H1 (cell line): Measurements from ENCODE around the gene FOXS1. TPM values are rescaled to one million over a fixed set of nuclear protein-coding genes. Genes with fewer than 3 reads are reported as not detected.

Source experiments
- CTCF ChIA-PET: fragments of 300-600 bp; sonication (Branson Sonifier 250); formaldehyde crosslinking; loops from one replicate; lab custom pipeline; 2021; ENCODE audit not compliant: partially characterized antibody; lab: Charles Lee
- POLR2A ChIA-PET: fragments of 300-600 bp; sonication (Branson Sonifier 250); formaldehyde crosslinking; loops from one replicate; lab custom pipeline; 2021; ENCODE audit warnings: inconsistent platforms; ENCODE audit not compliant: partially characterized antibody; lab: Charles Lee
- DNase-seq, 2 experiments: peaks; one replicate each; pipeline versions ENCODE4 v3.0.0 to v3.0.0-alpha.2; 2010 to 2022; ENCODE audit warnings: low spot score in 2 of 2, low read depth in 1 of 2, mixed read lengths in 1 of 2
- FAIRE-seq: peaks from 2 replicates; lab custom pipeline; 2011; peaks lifted over from hg19 to GRCh38; lab: Jason Lieb, UNC
- H2AFZ ChIP-seq: 2 replicates; pipeline ENCODE4 v1.8.1; 2012; ENCODE audit warnings: low read length, inconsistent platforms
- H2AK5ac ChIP-seq: 2 replicates; pipeline ENCODE4 v1.6.1; 2013; ENCODE audit warnings: low read depth, low read length
- H2BK120ac ChIP-seq: replicated peaks from 2 replicates; pipeline ENCODE3; 2013; ENCODE audit warnings: low read depth, low read length, inconsistent platforms
- H2BK12ac ChIP-seq: 2 replicates; pipeline ENCODE4 v1.6.1; 2013; ENCODE audit warnings: low read depth, low read length
- H2BK15ac ChIP-seq: 2 replicates; pipeline ENCODE4 v1.6.1; 2013; ENCODE audit warnings: low read length
- H2BK20ac ChIP-seq: 2 replicates; pipeline ENCODE4 v1.6.1; 2013; ENCODE audit warnings: low read length
- H2BK5ac ChIP-seq: 2 replicates; pipeline ENCODE4 v1.6.1; 2013; ENCODE audit warnings: low read depth, low read length
- H3K14ac ChIP-seq: 2 replicates; pipeline ENCODE4 v1.6.1; 2013; ENCODE audit warnings: inconsistent platforms; ENCODE audit not compliant: insufficient read length
- H3K18ac ChIP-seq: 2 replicates; pipeline ENCODE4 v1.6.1; 2013; ENCODE audit warnings: low read length; ENCODE audit errors: extremely low read depth
- H3K23ac ChIP-seq: 2 replicates; pipeline ENCODE4 v1.6.1; 2013; ENCODE audit warnings: inconsistent platforms; ENCODE audit not compliant: insufficient read length
- H3K23me2 ChIP-seq: 2 replicates; pipeline ENCODE4 v1.6.1; 2013; ENCODE audit warnings: low read depth, low read length
- H3K27ac ChIP-seq: 2 replicates; pipeline ENCODE4 v1.6.1; 2011; ENCODE audit warnings: low read depth, low read length, inconsistent platforms
- H3K27me3 ChIP-seq, 4 experiments: replicated peaks in 1 of 4; 1 replicate in 1 of 4; 2 replicates in 3 of 4; pipeline versions ENCODE4 v1.6.1 to v1.8.1; 2011 to 2013; ENCODE audit warnings: low read length in 3 of 4, mild to moderate bottlenecking in 3 of 4, inconsistent platforms in 2 of 4, mixed read lengths in 2 of 4, moderate library complexity in 1 of 4; ENCODE audit not compliant: control insufficient read depth in 3 of 4, insufficient read depth in 3 of 4; ENCODE audit errors: extremely low read depth in 1 of 4
- H3K36me3 ChIP-seq, 4 experiments: 2 replicates each; pipeline versions ENCODE4 v1.6.1 to v1.8.1; 2011 to 2013; ENCODE audit warnings: mild to moderate bottlenecking in 4 of 4, low read length in 3 of 4, moderate library complexity in 2 of 4, control low read depth in 1 of 4, inconsistent platforms in 1 of 4; ENCODE audit not compliant: insufficient read depth in 4 of 4, control insufficient read depth in 2 of 4
- H3K4ac ChIP-seq: replicated peaks from 2 replicates; pipeline ENCODE3; 2013; ENCODE audit warnings: low read length, low read depth, mixed read lengths, inconsistent platforms; ENCODE audit not compliant: insufficient read length
- H3K4me1 ChIP-seq, 4 experiments: replicated peaks in 1 of 4; 1 replicate in 1 of 4; 2 replicates in 3 of 4; pipeline versions ENCODE4 v1.6.1 to v1.8.1; 2011 to 2013; ENCODE audit warnings: low read length in 3 of 4, inconsistent platforms in 2 of 4, mixed read lengths in 1 of 4; ENCODE audit not compliant: insufficient read depth in 4 of 4, control insufficient read depth in 3 of 4
- H3K4me2 ChIP-seq, 2 experiments: 2 replicates each; pipeline versions ENCODE4 v1.6.1 to v1.8.1; 2011 to 2013; ENCODE audit warnings: low read depth in 2 of 2, low read length in 2 of 2, control low read depth in 1 of 2, inconsistent platforms in 1 of 2, mild to moderate bottlenecking in 1 of 2; ENCODE audit not compliant: insufficient read depth in 1 of 2
- H3K4me3 ChIP-seq, 4 experiments: fragments of 200-600, 300-600 bp in 1 of 4; sonication (generic), shearing (Covaris generic), sonication (Bioruptor Twin) in 1 of 4; 2 replicates each; pipeline versions ENCODE4 v1.5.1 to v1.8.1; 2011 to 2016; ENCODE audit warnings: low read length in 4 of 4, low read depth in 3 of 4, control low read depth in 2 of 4, inconsistent platforms in 2 of 4, mild to moderate bottlenecking in 2 of 4, mixed read lengths in 1 of 4, moderate library complexity in 1 of 4; ENCODE audit not compliant: insufficient read depth in 2 of 4; ENCODE audit errors: extremely low read depth in 1 of 4
- H3K56ac ChIP-seq: replicated peaks from 2 replicates; pipeline ENCODE3; 2013; ENCODE audit warnings: low read depth, mild to moderate bottlenecking, mixed read lengths, low read length, inconsistent platforms; ENCODE audit not compliant: insufficient read length
- H3K79me1 ChIP-seq: 2 replicates; pipeline ENCODE4 v1.6.1; 2013; ENCODE audit warnings: low read depth, low read length, control low read depth
- H3K79me2 ChIP-seq, 2 experiments: 2 replicates each; pipeline versions ENCODE4 v1.6.1 to v1.8.1; 2012 to 2013; ENCODE audit warnings: low read length in 2 of 2, mild to moderate bottlenecking in 2 of 2, inconsistent platforms in 1 of 2; ENCODE audit not compliant: insufficient read depth in 2 of 2, control insufficient read depth in 1 of 2
- H3K9ac ChIP-seq, 4 experiments: replicated peaks in 1 of 4; 1 replicate in 1 of 4; 2 replicates in 3 of 4; pipeline versions ENCODE4 v1.6.1 to v1.8.1; 2011 to 2013; ENCODE audit warnings: low read depth in 3 of 4, low read length in 3 of 4, control low read depth in 2 of 4, mild to moderate bottlenecking in 2 of 4, moderate library complexity in 2 of 4, inconsistent platforms in 1 of 4; ENCODE audit errors: extremely low read depth in 1 of 4
- H3K9me3 ChIP-seq, 2 experiments: 2 replicates each; pipeline versions ENCODE4 v1.6.1 to v1.8.1; 2012 to 2013; ENCODE audit warnings: mild to moderate bottlenecking in 2 of 2, moderate library complexity in 2 of 2, control low read depth in 1 of 2, inconsistent platforms in 1 of 2, low read depth in 1 of 2, low read length in 1 of 2, mixed read lengths in 1 of 2; ENCODE audit not compliant: insufficient read depth in 2 of 2
- H4K20me1 ChIP-seq, 2 experiments: replicated peaks in 1 of 2; 2 replicates each; pipeline versions ENCODE3 to v1.8.1; 2011 to 2013; ENCODE audit warnings: inconsistent platforms in 2 of 2, low read length in 2 of 2, mild to moderate bottlenecking in 1 of 2; ENCODE audit not compliant: insufficient read depth in 2 of 2, control insufficient read depth in 1 of 2
- H4K5ac ChIP-seq: 2 replicates; pipeline ENCODE4 v1.6.1; 2013; ENCODE audit warnings: low read length, low read depth, mixed read lengths, inconsistent platforms; ENCODE audit not compliant: insufficient read length
- H4K8ac ChIP-seq: 2 replicates; pipeline ENCODE4 v1.8.0; 2013; ENCODE audit warnings: mild to moderate bottlenecking, moderate library complexity, low read length, inconsistent platforms; ENCODE audit not compliant: insufficient read depth; ENCODE audit errors: extremely low read depth
- H4K91ac ChIP-seq: replicated peaks from 2 replicates; pipeline ENCODE3; 2013; ENCODE audit warnings: low read length, mixed read lengths, inconsistent platforms; ENCODE audit not compliant: insufficient read length
- E2F6 ChIP-seq: IDR thresholded peaks from 2 replicates; pipeline ENCODE4 v1.6.1; 2012; ENCODE audit warnings: inconsistent platforms
- EP300 ChIP-seq, 2 experiments: IDR thresholded peaks; 1 replicate in 1 of 2; 2 replicates in 1 of 2; pipeline ENCODE4 v1.6.1; 2011 to 2012; ENCODE audit warnings: low read depth in 2 of 2, low read length in 2 of 2, mild to moderate bottlenecking in 2 of 2, borderline replicate concordance in 1 of 2, inconsistent platforms in 1 of 2, moderate library complexity in 1 of 2
- JUND ChIP-seq: IDR thresholded peaks from 2 replicates; pipeline ENCODE4 v1.6.1; 2011; ENCODE audit warnings: mild to moderate bottlenecking, improper control_type of control experiment, low read length
- NANOG ChIP-seq: IDR thresholded peaks from 2 replicates; pipeline ENCODE4 v1.6.1; 2011; ENCODE audit warnings: low read length, low read depth, mild to moderate bottlenecking, inconsistent platforms; ENCODE audit not compliant: insufficient read depth, poor library complexity, severe bottlenecking
- PHF8 ChIP-seq: fragments of 200-600 bp; sonication (generic); conservative IDR thresholded peaks from 2 replicates; pipeline ENCODE4 v1.7.1; 2012; ENCODE audit warnings: low read depth, mild to moderate bottlenecking, inconsistent platforms, low read length, moderate library complexity
- POLR2A ChIP-seq, 2 experiments: IDR thresholded peaks; 1 replicate in 1 of 2; 2 replicates in 1 of 2; pipeline ENCODE4 v1.6.1; 2011; ENCODE audit warnings: low read depth in 2 of 2, low read length in 2 of 2, mild to moderate bottlenecking in 2 of 2; ENCODE audit errors: control extremely low read depth in 1 of 2
- POU5F1 ChIP-seq: IDR thresholded peaks from 2 replicates; pipeline ENCODE4 v1.6.1; 2011; ENCODE audit warnings: low read depth, mild to moderate bottlenecking, low read length, moderate library complexity
- RAD21 ChIP-seq, 2 experiments: IDR thresholded peaks in 1 of 2; conservative IDR thresholded peaks in 1 of 2; 2 replicates each; pipeline ENCODE4 v1.6.1; 2011; ENCODE audit warnings: low read depth in 2 of 2, low read length in 2 of 2, improper control_type of control experiment in 1 of 2, inconsistent platforms in 1 of 2, mild to moderate bottlenecking in 1 of 2, moderate library complexity in 1 of 2
- RBBP5 ChIP-seq: IDR thresholded peaks from 2 replicates; pipeline ENCODE4 v1.7.1; 2012; ENCODE audit warnings: low read depth, mild to moderate bottlenecking, inconsistent platforms, low read length, moderate library complexity, borderline replicate concordance
- SIN3A ChIP-seq, 2 experiments: IDR thresholded peaks in 1 of 2; conservative IDR thresholded peaks in 1 of 2; 2 replicates each; pipeline ENCODE4 v1.6.1; 2011 to 2012; ENCODE audit warnings: low read length in 2 of 2, improper control_type of control experiment in 1 of 2, low read depth in 1 of 2, mild to moderate bottlenecking in 1 of 2
- SP2 ChIP-seq: IDR thresholded peaks from 2 replicates; pipeline ENCODE4 v1.6.1; 2012; ENCODE audit warnings: mild to moderate bottlenecking, low read length, inconsistent platforms
- SP4 ChIP-seq: IDR thresholded peaks from 2 replicates; pipeline ENCODE4 v1.6.1; 2012; ENCODE audit warnings: low read length, inconsistent platforms
- SRF ChIP-seq: IDR thresholded peaks from 2 replicates; pipeline ENCODE4 v1.6.1; 2011; ENCODE audit warnings: mild to moderate bottlenecking, low read depth, low read length, moderate library complexity
- WGBS, 2 experiments: shearing (Covaris generic) in 1 of 2; methylation state at CpG; one replicate each; pipeline versions ENCODE4 v1.1.6 to v1.1.7; 2013 to 2015; ENCODE audit warnings: low lambda C conversion rate in 2 of 2, mixed read lengths in 2 of 2, inconsistent platforms in 1 of 2, low coverage in 1 of 2, missing lambda C conversion rate in 1 of 2; ENCODE audit not compliant: insufficient replicate concordance in 2 of 2, insufficient coverage in 1 of 2, insufficient read length in 1 of 2; ENCODE audit errors: extremely low coverage in 1 of 2, missing lambda C conversion rate in 1 of 2; 5-methylcytosine and 5-hydroxymethylcytosine counted together
- polyA plus RNA-seq, 7 experiments: library from polyadenylated mRNA; depleted of rRNA in 3 of 7; stranded (reverse) in 5 of 7; unstranded in 2 of 7; fragments of >200 nt in 5 of 7; fragments of 200-250 nt in 2 of 7; gene quantifications; 1 replicate in 5 of 7; 2 replicates in 1 of 7; 4 replicates in 1 of 7; pipeline versions ENCODE4 v1.2.1 to v1.2.3, GENCODE V29; 2011 to 2013; ENCODE audit warnings: missing spikeins in 2 of 7, mixed read lengths in 2 of 7
- total RNA-seq: library from RNA; stranded (reverse); fragmentation: NEBNext Ultra II Directional; extraction: Animal tissue kit (Norgen Biotek cat#: 25700); gene quantifications from 2 replicates; pipeline ENCODE4 v1.2.1, GENCODE V29; 2021

The FOXS1 gene
- total and polyA plus RNA-seq, 2 of the 8 experiments (the other 6 are each of a cell fraction or from before 2014, with no cell fraction given), result 0.45 TPM; not detected in 1

DNA sequence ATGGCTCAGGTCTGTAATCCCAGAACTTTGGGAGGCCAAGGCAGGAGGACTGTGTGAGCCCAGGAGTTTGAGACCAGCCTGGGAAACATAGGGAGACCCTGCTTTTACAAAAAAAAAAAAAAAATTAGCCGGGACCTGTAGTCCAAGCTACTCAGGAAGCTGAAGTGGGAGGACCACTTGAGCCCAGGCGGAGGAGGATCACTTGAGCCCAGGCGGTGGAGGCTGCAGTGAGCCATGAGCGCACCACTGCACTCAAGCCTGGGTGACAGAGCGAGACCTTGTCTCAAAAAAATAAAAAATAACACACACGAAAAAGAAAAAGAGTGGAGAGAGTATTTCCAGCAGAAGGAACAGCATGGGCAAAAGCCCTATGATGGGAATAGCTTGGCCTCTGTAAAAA is 27.0 kb upstream of the FOXS1 start:
- POLR2A ChIA-PET, result interaction anchor here (0.9 to 1.2 kb wide), 3 partner anchors 8 to 96 kb away, joined by 3 to 4 read pairs (median 3); partner anchors contain the start of gene XKR7
- Histone ChIP-seq H2BK20ac (no peak overlapping the region), H3K14ac (no peak overlapping the region), H3K23ac (no peak overlapping the region), H2BK15ac (no peak overlapping the region), H4K5ac (no peak overlapping the region), H2BK12ac (no peak overlapping the region), H3K9ac (no peak overlapping the region), H2BK120ac (no peak overlapping the region), H3K27ac (no peak overlapping the region), H3K36me3 (no peaks in the 10 kb centered on the region), H4K91ac (no peak overlapping the region), H4K8ac (no peak overlapping the region), H3K4me3 (no peak overlapping the region), H4K20me1 (peaks cover 0 to 6% of the 10 kb centered on the region in 2 experiments), H3K18ac (no peak overlapping the region), H3K23me2 (peaks cover 9% of the 10 kb centered on the region), H2AK5ac (no peak overlapping the region), H2BK5ac (no peak overlapping the region), H3K79me2 (no peaks in the 10 kb centered on the region), H2AFZ (no peak overlapping the region), H3K79me1 (no peaks in the 10 kb centered on the region), H3K56ac (no peak overlapping the region), H3K27me3 (peaks cover 19 to 32% (median 29%) of the 10 kb centered on the region in 4 experiments), H3K4me1 (peaks cover 0 to 12% (median 6%) of the 10 kb centered on the region in 4 experiments; a peak in 6 of 7 replicates), H3K4ac (no peak overlapping the region), H3K4me2 (no peak overlapping the region), H3K9me3 (no peaks in the 10 kb centered on the region)
- DNase-seq (no peak), FAIRE-seq (no peak)
- 94% methylated on average over 6 of the region's 6 CpGs; no CpG with 5 or more reads in 1 of the 2 experiments for WGBS, 2 experiments
- CTCF ChIA-PET, result interaction anchor here (0.6 to 2.5 kb wide), 12 partner anchors 10 to 159 kb away, joined by 3 to 12 read pairs (median 4); no protein-coding TSS in a partner anchor
- TF ChIP-seq SIN3A (conservative IDR thresholded peaks at IDR 0.05 in 1 of 2, IDR thresholded peaks at IDR 0.05 in 1 of 2; ENCODE audit: low read depth in 1 of 2, low read length in 2 of 2) (no peak), SRF (no peak), RBBP5 (no peak), SP4 (no peak), SP2 (no peak), EP300 (IDR thresholded peaks at IDR 0.05; ENCODE audit: borderline replicate concordance in 1 of 2, low read depth in 2 of 2, low read length in 2 of 2) (no peak), RAD21 (IDR thresholded peaks at IDR 0.05 in 1 of 2, conservative IDR thresholded peaks at IDR 0.05 in 1 of 2; ENCODE audit: low read depth in 2 of 2, low read length in 2 of 2) (no peak), NANOG (no peak), POU5F1 (no peak), E2F6 (no peak), JUND (no peak), PHF8 (no peak), POLR2A (IDR thresholded peaks at IDR 0.05; ENCODE audit: control extremely low read depth in 1 of 2, low read depth in 2 of 2, low read length in 2 of 2) (no peak)
